Measurements from ENCODE around the gene OS9.
"Not testable (repeated sequence)": the region's sequence is repeated elsewhere in the genome, so short reads cannot be mapped to it uniquely, and the experiment has no call there.

DNA sequence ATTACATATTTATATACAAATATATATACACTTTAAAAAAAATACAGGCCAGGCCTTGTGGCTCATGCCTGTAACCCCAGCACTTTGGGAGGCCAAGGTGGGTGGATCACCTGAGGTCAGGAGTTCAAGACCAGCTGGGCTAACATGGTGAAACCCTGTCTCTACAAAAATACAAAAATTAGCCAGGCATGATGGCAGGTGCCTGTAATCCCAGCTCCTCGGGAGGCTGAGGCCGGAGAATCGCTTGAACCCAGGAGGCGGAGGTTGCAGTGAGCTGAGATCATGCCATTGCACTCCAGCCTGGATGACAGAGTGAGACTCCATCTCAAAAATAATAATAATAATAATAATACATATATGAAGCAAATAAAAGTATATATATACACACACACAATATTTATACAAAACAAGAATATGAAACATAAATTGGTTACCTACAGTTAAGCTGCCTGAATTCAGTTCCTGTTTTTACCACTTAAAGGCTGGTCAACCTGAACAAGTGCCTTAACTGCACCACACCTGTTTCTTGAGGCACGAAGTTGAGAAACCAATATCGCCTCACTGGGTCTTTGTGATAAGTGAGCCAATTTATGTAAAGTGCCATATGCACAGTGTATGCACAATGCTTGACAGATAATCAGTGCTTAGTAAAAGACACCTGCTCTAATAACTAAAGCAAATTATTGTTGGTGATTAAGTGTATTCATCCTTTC, 21.3 kb downstream of the OS9 start:
- not testable (repeated sequence) for TF ChIP-seq EZH2 (IDR thresholded peaks at IDR 0.05; ENCODE audit: low read length, unreplicated experiment)
- TF ChIP-seq, protein P1, sequence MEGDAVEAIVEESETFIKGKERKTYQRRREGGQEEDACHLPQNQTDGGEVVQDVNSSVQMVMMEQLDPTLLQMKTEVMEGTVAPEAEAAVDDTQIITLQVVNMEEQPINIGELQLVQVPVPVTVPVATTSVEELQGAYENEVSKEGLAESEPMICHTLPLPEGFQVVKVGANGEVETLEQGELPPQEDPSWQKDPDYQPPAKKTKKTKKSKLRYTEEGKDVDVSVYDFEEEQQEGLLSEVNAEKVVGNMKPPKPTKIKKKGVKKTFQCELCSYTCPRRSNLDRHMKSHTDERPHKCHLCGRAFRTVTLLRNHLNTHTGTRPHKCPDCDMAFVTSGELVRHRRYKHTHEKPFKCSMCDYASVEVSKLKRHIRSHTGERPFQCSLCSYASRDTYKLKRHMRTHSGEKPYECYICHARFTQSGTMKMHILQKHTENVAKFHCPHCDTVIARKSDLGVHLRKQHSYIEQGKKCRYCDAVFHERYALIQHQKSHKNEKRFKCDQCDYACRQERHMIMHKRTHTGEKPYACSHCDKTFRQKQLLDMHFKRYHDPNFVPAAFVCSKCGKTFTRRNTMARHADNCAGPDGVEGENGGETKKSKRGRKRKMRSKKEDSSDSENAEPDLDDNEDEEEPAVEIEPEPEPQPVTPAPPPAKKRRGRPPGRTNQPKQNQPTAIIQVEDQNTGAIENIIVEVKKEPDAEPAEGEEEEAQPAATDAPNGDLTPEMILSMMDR (conservative IDR thresholded peaks at IDR 0.05; ENCODE audit: low read depth, low read length): not testable (repeated sequence)

Measured in PC-3 (cell line).